Stimulated activated CD4-positive, alpha-beta T cell treated with anti-CD3 and anti-CD28 coated beads, Interleukin-4, amount 100 ng/mL, for 1 hour (primary cell): ENCODE measurements around the gene SESN1.
"Not testable (repeated sequence)": the region's sequence is repeated elsewhere in the genome, so short reads cannot be mapped to it uniquely, and the experiment has no call there.

Experiments
- DNase-seq: peaks from one replicate; pipeline ENCODE4 v3.0.0-alpha.2; 2020

SESN1 gene

GRCh38 chr6:109094416-109095035 lies at the start of gene SESN1:
SESN1 (minus strand) TSS chr6:109094846; CDS start chr6:109094073, 773 bp downstream.
- peak; percentile 85 for DNase-seq

- no peak for DNase-seq
Observed at GRCh38 chr6:109143191-109143590, 48.5 kb upstream of the SESN1 start.

DNA sequence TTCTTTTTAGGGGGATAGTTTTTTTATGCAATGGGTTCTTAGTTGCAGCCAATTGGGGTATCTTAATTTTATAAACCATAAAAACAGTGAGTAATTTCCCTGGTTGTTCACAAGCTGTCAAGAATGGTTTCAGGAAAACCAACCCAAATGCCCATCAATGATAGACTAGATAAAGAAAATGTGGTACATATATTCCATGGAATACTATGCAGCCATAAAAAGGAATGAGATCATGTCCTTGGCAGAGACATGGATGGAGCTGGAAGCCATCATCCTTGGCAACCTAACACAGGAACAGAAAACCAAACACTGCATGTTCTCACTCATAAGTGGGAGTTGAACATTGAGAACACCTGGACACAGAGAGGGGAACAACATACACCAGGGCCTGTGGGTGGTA lies 47.4 kb upstream of the SESN1 start:
- not testable (repeated sequence) for DNase-seq

DNA sequence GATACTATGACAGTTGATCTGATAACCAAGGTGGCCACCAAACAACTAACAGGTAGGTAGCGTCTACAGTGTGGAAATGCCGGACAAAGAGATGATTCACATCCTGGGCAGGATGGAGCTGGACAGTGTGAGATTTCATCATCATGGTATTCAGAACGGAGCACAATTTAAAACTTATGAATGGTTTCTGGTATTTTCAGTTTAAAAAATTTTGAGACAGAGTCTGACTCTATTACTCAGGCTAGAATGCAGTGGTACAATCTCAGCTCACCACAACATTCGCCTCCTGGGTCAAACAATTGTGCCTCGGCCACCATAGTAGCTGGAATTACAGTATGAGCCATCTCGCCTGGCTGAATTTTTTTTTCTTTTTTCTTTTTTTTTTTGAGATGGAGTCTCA lies 44.5 kb upstream of the SESN1 start:
- DNase-seq = no peak

DNA sequence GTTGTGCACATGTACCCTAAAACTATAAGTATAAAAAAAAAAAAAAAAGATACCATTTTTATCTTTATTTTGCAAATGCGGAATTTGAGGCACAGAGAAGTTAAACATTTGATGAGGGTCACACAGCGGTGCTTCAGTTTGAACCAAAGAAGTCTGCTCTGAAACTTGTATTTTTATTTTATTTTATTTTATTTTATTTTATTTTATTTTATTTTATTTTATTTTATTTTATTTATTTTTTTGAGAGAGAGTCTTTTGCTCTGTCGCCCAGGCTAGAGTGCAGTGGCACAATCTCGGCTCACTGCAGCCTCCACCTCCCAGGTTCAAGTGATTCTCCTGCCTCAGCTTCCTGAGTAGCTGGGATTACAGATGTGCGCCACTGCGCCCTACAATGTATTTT lies 41.9 kb upstream of the SESN1 start:
- DNase-seq = not testable (repeated sequence)

GRCh38 chr6:109136039-109136438 lies 41.4 kb upstream of the SESN1 start:
- DNase-seq = not testable (repeated sequence)

DNA sequence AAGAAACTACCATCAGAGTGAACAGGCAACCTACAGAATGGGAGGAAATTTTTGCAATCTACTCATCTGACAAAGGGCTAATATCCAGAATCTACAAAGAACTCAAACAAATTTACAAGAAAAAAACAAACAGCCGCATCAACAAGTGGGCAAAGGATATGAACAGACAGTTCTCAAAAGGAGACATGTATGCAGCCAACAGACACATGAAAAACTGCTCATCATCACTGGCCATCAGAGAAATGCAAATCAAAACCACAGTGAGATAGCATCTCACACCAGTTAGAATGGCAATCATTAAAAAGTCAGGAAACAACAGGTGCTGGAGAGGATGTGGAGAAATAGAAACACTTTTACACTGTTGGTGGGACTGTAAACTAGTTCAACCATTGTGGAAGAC lies 41.0 kb upstream of the SESN1 start:
- not testable (repeated sequence) for DNase-seq

GRCh38 chr6:109130065-109130464 lies 35.4 kb upstream of the SESN1 start:
- DNase-seq = no peak

GRCh38 chr6:109125504-109125903 lies 30.9 kb upstream of the SESN1 start:
- no peak for DNase-seq

GRCh38 chr6:109124219-109124618 lies 29.6 kb upstream of the SESN1 start:
- DNase-seq = no peak

- DNase-seq = no peak
Observed at GRCh38 chr6:109121411-109121810, 26.8 kb upstream of the SESN1 start.

- no peak for DNase-seq
Observed at GRCh38 chr6:109118871-109119354, 24.3 kb upstream of the SESN1 start.

GRCh38 chr6:109118337-109118736 lies 23.7 kb upstream of the SESN1 start:
- no peak for DNase-seq

DNA sequence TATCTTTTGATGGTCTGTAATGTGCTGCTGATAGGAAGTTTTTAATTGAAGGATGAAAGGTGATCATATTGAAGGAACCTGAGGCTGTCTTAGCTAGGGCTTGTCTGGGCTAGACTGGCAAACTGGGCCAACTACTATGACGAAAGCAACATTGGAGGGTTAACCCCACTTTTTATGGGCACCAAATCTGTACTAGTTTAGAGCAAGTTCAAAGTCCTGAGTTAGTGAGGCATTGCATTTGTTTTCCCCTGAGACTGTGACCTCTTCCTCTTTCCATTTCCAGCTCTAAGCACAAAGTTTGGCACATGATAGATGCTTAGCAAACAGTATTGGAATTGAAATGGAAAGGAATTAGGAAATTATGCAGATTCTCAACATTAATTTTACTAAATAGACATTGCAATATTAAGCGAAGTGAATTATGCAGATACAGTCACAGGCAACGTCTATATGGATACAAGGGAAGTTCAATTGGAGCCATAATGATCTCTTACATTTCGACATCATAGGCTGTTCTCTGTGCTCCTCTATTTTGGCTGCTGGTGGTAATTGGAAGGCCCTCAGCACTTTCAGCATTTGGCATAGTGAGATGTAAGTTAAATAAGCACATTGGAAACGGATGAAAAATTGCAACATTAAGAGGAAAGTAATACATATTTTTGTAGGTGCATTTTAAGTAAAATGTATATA lies 22.8 kb upstream of the SESN1 start:
- DNase-seq = no peak

GRCh38 chr6:109112663-109113062 lies 18.0 kb upstream of the SESN1 start:
- DNase-seq = not testable (repeated sequence)

DNA sequence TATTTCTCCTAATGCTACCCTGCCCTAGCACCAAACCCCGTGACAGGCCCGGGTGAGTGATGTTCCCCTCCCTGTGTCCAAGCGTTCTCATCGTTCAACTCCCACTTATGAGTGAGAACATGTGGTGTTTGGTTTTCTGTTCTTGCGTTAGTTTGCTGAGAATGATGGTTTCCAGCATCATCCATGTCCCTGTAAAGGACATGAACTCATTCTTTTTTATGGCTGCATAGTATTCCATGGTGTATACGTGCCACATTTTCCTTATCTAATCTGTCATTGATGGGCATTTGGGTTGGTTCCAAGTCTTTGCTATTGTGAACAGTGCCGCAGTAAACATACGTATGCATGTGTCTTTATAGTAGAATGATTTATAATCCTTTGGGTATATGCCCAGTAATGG lies 15.0 kb upstream of the SESN1 start:
- DNase-seq = not testable (repeated sequence)

DNA sequence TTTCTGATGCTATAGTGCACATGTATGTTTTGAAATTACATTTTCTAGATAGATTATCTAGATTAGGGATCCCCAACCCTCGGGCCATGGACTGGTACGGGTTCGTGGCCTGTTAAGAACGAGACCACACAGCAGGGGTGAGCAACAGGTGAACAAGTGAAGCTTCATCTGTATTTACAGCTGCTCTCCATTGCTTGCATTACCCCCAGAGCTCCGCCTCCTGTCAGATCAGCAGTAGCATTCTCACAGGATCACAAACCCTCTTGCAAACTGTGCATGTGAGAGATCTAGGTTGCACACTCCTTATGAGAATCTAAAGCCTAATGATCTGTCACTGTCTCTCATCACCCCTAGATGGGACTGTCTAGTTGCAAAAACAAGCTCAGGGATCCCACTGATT lies 11.0 kb upstream of the SESN1 start:
- no peak for DNase-seq

DNA sequence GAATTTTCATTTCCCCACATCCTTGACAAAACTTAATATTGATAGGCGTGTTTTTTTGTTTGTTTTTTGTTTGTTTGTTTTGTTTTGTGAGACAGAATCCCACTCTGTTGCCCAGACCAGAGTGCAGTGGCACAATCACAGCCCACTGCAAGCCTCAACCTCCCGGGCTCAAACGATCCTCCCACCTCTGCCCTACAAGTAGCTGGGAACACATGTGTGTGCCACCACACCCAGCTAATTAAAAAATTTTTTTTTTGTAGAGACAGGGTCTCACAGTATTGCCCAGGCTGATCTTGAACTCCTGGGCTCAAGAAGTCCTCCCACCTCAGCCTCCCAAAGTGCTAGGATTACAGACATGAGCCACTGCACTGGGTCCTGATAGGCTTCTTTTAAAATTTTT lies 9.9 kb upstream of the SESN1 start:
- no peak for DNase-seq

DNA sequence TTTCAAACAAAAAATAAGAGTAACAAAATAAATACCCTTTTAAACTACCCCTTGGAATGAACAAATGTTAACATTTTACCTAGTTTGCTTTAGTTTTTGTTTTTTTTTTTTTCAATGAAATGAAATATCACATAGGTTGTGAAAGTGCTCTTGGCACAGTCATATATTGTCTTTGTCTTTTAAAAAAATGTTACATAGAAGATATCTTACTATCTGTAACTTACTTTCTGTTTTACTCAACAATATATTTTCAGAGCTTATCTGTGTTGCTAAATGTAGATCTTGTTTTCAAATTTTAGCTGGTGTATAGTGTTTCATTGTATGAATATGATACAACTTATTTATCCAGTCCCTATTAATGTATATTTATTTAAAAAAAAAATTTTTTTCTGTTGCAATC lies 9.3 kb upstream of the SESN1 start:
- DNase-seq = no peak

GRCh38 chr6:109102762-109103161 lies 8.1 kb upstream of the SESN1 start:
- no peak for DNase-seq

- no peak for DNase-seq
Observed at GRCh38 chr6:109097661-109098060, 3.0 kb upstream of the SESN1 start.

DNA sequence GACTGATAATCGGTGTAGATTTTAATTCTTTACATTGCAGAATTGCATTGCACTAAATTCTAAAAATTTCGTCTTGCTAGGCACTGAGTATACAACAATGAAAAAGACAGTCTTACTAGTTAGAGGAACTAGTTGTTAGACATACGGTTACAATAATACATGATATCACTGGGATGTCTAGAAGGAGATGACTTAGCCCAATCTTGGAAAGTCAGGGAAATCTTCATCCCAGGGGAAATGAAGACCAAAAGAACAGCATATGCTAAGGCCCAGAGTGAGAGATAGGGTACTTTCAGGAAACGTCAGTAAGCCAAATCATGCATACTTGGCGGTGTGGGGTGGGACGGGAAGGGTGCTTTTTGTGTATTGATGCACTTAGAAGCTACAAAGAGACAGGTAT lies 1.6 kb upstream of the SESN1 start:
- no peak for DNase-seq

GRCh38 chr6:109095835-109096084 lies 1.1 kb upstream of the SESN1 start:
- DNase-seq = no peak

GRCh38 chr6:109095036-109095834 lies 589 bp upstream of the SESN1 start, which contains the start of gene CEP57L1:
CEP57L1 (plus strand) TSS chr6:109095507; CDS start chr6:109145222, 49,715 bp downstream.
- DNase-seq = peak; percentile 92
